HCT116 (cell line): Measurements from ENCODE around the gene RCL1. TPM values are rescaled to one million over a fixed set of nuclear protein-coding genes. Genes with fewer than 3 reads are reported as not detected.
"Not testable (repeated sequence)": the region's sequence is repeated elsewhere in the genome, so short reads cannot be mapped to it uniquely, and the experiment has no call there.

Experiments
- ATAC-seq: fragments of 200-7000 bp; cut with Tn5 transposase; 2 replicates; pipeline ENCODE4 v1.9.1; 2020; ENCODE audit warnings: mild to moderate bottlenecking, moderate library complexity
- BruUV-seq: library from RNA; stranded (reverse); fragments of 400-500 nt; replicated peaks from 2 replicates; lab custom pipeline; 2021; lab: Mats Ljungman, UMichigan
- CTCF ChIA-PET: fragments of 300-600 bp; sonication (Branson Sonifier 250); formaldehyde crosslinking; loops from one replicate; lab custom pipeline; 2021; ENCODE audit warnings: antibody characterized with exemption; lab: Charles Lee
- POLR2A ChIA-PET: fragments of 300-600, 350-600 bp; sonication (Branson Sonifier 250); formaldehyde crosslinking; loops from one replicate; lab custom pipeline; 2021; ENCODE audit warnings: antibody characterized with exemption; lab: Charles Lee
- RAD21 ChIA-PET, 2 experiments: fragments of 300-600 bp; sonication (Branson Sonifier 250); formaldehyde crosslinking; loops; one replicate each; lab custom pipeline; 2023; ENCODE audit warnings: low total read pairs in 2 of 2; ENCODE audit not compliant: uncharacterized antibody in 2 of 2, unreplicated experiment in 2 of 2, low non-redundant PET in 1 of 2; lab: Charles Lee
- DNase-seq: peaks from one replicate; pipeline ENCODE4 v3.0.0-alpha.2; 2010; ENCODE audit warnings: low read depth, low spot score
- H2AFZ ChIP-seq: fragments of 200-600 bp; shearing (Covaris generic), sonication (generic); 2 replicates; pipeline ENCODE4 v1.6.1; 2017; ENCODE audit warnings: low read depth, mixed run types, mixed read lengths, antibody characterized with exemption, low read length; ENCODE audit not compliant: poor library complexity, severe bottlenecking
- H3K27ac ChIP-seq: 2 replicates; pipeline ENCODE4 v1.5.1; 2012; ENCODE audit warnings: low read depth, low read length
- H3K27me3 ChIP-seq: fragments of 200-600 bp; sonication (generic); 2 replicates; pipeline ENCODE4 v1.6.1; 2016; ENCODE audit warnings: mixed run types, low read length, mixed read lengths; ENCODE audit not compliant: insufficient read depth
- H3K36me3 ChIP-seq, 2 experiments: fragments of 200-500 bp in 1 of 2; fragments of 200-600 bp in 1 of 2; sonication (Bioruptor generic) in 1 of 2; sonication (generic) in 1 of 2; 2 replicates each; pipeline versions ENCODE4 v1.5.1 to v1.6.1; 2014 to 2016; ENCODE audit warnings: low read length in 2 of 2, inconsistent platforms in 1 of 2, mixed read lengths in 1 of 2, mixed run types in 1 of 2; ENCODE audit not compliant: insufficient read depth in 2 of 2, control insufficient read depth in 1 of 2
- H3K4me1 ChIP-seq, 2 experiments: fragments of 200-600 bp in 1 of 2; sonication (generic) in 1 of 2; 2 replicates each; pipeline versions ENCODE4 v1.5.1 to v1.6.1; 2012 to 2017; ENCODE audit warnings: low read length in 2 of 2, inconsistent platforms in 1 of 2, mild to moderate bottlenecking in 1 of 2, mixed read lengths in 1 of 2, mixed run types in 1 of 2, moderate library complexity in 1 of 2; ENCODE audit not compliant: insufficient read depth in 2 of 2, control insufficient read depth in 1 of 2
- H3K4me2 ChIP-seq: fragments of 200-600 bp; sonication (generic); 2 replicates; pipeline ENCODE4 v1.6.1; 2017; ENCODE audit warnings: mixed run types, low read length, mixed read lengths
- H3K4me3 ChIP-seq, 2 experiments: fragments of 200-600 bp in 1 of 2; sonication (generic) in 1 of 2; replicated peaks in 1 of 2; 2 replicates each; pipeline ENCODE4 v1.5.1; 2011 to 2016; ENCODE audit warnings: low read length in 2 of 2, control low read depth in 1 of 2, low read depth in 1 of 2, mild to moderate bottlenecking in 1 of 2, mixed read lengths in 1 of 2, mixed run types in 1 of 2
- H3K79me2 ChIP-seq: fragments of 200-600 bp; sonication (generic); 2 replicates; pipeline ENCODE4 v1.6.1; 2017; ENCODE audit warnings: mild to moderate bottlenecking, mixed run types, low read length, moderate library complexity, mixed read lengths; ENCODE audit not compliant: insufficient read depth
- H3K9ac ChIP-seq: fragments of 200-600 bp; sonication (generic); 2 replicates; pipeline ENCODE4 v1.6.1; 2016; ENCODE audit warnings: low read length, mixed read lengths
- H3K9me2 ChIP-seq: fragments of 200-600 bp; sonication (generic), shearing (Covaris generic); 2 replicates; pipeline ENCODE4 v1.6.1; 2017; ENCODE audit warnings: mixed run types, mild to moderate bottlenecking, moderate library complexity; ENCODE audit not compliant: insufficient read depth
- H3K9me3 ChIP-seq, 2 experiments: fragments of 200-500 bp in 1 of 2; fragments of 200-600 bp in 1 of 2; sonication (Bioruptor generic) in 1 of 2; sonication (generic) in 1 of 2; 2 replicates each; pipeline ENCODE4 v1.6.1; 2014 to 2017; ENCODE audit warnings: low read length in 2 of 2, mixed read lengths in 2 of 2, inconsistent platforms in 1 of 2, low read depth in 1 of 2, mild to moderate bottlenecking in 1 of 2, mixed run types in 1 of 2, moderate library complexity in 1 of 2; ENCODE audit not compliant: control insufficient read depth in 1 of 2, insufficient read depth in 1 of 2
- H4K20me1 ChIP-seq: fragments of 200-600 bp; sonication (generic), shearing (Covaris generic); 2 replicates; pipeline ENCODE4 v1.6.1; 2017; ENCODE audit warnings: mixed run types, mild to moderate bottlenecking, moderate library complexity; ENCODE audit not compliant: insufficient read depth
- CTCF ChIP-seq, 3 experiments: fragments of 200-600 bp in 1 of 3; sonication (generic) in 1 of 3; IDR thresholded peaks in 2 of 3; conservative IDR thresholded peaks in 1 of 3; 2 replicates each; pipeline ENCODE4 v1.5.1; 2012 to 2017; ENCODE audit warnings: low read depth in 2 of 3, low read length in 2 of 3, antibody characterized with exemption in 1 of 3, borderline replicate concordance in 1 of 3, control low read depth in 1 of 3, mild to moderate bottlenecking in 1 of 3, mixed read lengths in 1 of 3, mixed run types in 1 of 3, moderate library complexity in 1 of 3; ENCODE audit not compliant: insufficient read depth in 1 of 3
- JUND ChIP-seq: IDR thresholded peaks from 2 replicates; pipeline ENCODE4 v1.6.1; 2012
- POLR2A ChIP-seq: IDR thresholded peaks from 2 replicates; pipeline ENCODE4 v1.7.0; 2011; ENCODE audit warnings: borderline replicate concordance; ENCODE audit not compliant: insufficient read depth, insufficient read length; ENCODE audit errors: extremely low read depth
- RAD21 ChIP-seq: IDR thresholded peaks from 2 replicates; pipeline ENCODE4 v1.6.1; 2012; ENCODE audit warnings: low read depth, mild to moderate bottlenecking
- TCF7L2 ChIP-seq: IDR thresholded peaks from 2 replicates; pipeline ENCODE4 v1.7.0; 2011; ENCODE audit warnings: borderline replicate concordance, inconsistent platforms; ENCODE audit not compliant: insufficient read depth, insufficient read length; ENCODE audit errors: extremely low read depth
- intact Hi-C: fragments of 100-400 bp; cut with micrococcal nuclease; formaldehyde crosslinking; loops from 2 replicates; pipeline ENCODE4 v1.10.0; 2022
- total RNA-seq: library from RNA; stranded (reverse); gene quantifications from one replicate; pipeline ENCODE4 v1.2.1, GENCODE V29; 2021; ENCODE audit not compliant: unreplicated experiment

The RCL1 gene
- total RNA-seq, 1 experiment from 2014 or later: 29.9 TPM

DNA sequence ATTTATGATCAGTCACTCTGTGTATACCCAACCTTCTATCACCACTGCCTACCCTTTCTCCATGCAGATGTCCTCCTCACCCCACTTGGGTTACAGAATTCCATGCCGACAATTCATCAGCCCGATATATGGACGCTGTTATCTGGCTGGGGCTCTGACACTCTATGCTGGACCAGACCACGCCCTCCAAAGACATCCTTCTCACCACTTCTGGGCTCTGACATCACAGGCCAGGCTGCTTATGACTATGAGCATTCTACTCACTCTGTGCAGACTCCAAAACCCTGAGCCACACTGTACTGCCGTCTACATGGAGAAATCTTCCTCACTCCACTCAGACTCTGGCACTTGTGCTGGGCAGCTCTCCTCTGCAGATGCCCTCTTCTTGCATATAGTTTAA lies 44.1 kb upstream of the RCL1 start:
- RAD21 ChIA-PET: no interaction called here
- DNase-seq (no peak), ATAC-seq (no peak)
- Histone ChIP-seq H3K9me3 (no peaks in the 10 kb centered on the region; a peak in 1 of 4 replicates), H3K9me2 (no peaks in the 10 kb centered on the region), H3K4me1 (peaks cover 0 to under 1% of the 10 kb centered on the region in 2 experiments; a peak in 1 of 4 replicates), H3K79me2 (no peaks in the 10 kb centered on the region), H3K4me2 (no peak overlapping the region), H3K9ac (no peak overlapping the region), H4K20me1 (no peaks in the 10 kb centered on the region), H3K27me3 (no peaks in the 10 kb centered on the region), H3K36me3 (no peaks in the 10 kb centered on the region), H3K27ac (no peak overlapping the region), H3K4me3 (no peak overlapping the region), H2AFZ (no peak overlapping the region)
- CTCF ChIA-PET: interaction anchor here (0.9 to 1.6 kb wide), 3 partner anchors 11 to 677 kb away, joined by 3 read pairs; no protein-coding TSS in a partner anchor
- intact Hi-C loops: no loop called here
- TF ChIP-seq TCF7L2 (no peak), JUND (no peak), POLR2A (no peak)
- POLR2A ChIA-PET: no interaction called here
- BruUV-seq: no TSS peak

DNA sequence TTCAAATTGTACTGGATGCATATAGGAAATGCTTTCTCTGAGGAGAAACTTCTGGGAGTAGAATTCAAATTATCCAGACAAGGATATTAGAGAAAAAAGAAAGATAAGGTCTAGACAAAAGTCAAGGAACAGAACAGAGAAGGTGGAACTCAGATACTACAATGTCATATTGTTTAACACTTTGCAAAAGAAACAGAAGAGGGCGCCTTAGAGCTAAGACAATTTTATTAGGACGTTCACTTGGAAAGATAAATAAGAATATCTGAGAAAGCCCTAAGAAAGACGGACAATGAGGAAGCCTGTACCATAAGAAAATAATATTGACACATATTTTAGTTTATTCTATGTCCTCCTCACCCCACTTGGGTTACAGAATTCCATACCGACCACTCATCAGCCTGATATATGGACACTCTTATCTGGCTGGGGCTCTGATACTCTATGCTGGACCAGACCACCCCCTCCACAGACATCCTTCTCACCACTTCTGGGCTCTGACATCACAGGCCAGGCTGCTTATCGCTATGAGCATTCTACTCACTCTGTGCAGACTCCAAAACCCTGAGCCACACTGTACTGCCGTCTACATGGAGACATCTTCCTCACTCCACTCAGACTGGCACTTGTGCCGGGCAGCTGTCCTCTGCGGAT lies 42.6 kb upstream of the RCL1 start:
- no peaks in the 10 kb centered on the region for H4K20me1 ChIP-seq
- no peak overlapping the region for H2AFZ ChIP-seq
- no peak overlapping the region for H3K27ac ChIP-seq
- ChIA-PET POLR2A (no interaction called here), CTCF (interaction anchor here (0.7 to 1.6 kb wide), 12 partner anchors 9 to 692 kb away, joined by 3 to 8 read pairs (median 4); partner anchors contain the start of genes AK3 and JAK2), RAD21 (interaction anchor here (1.1 to 1.2 kb wide), 2 partner anchors 692 kb away, joined by 3 read pairs; no protein-coding TSS in a partner anchor)
- peak; percentile 84 for ATAC-seq
- peak; percentile 61 for TF ChIP-seq RAD21
- no peak for TF ChIP-seq POLR2A
- TF ChIP-seq CTCF (IDR thresholded peaks at IDR 0.05 in 2 of 3, conservative IDR thresholded peaks at IDR 0.05 in 1 of 3; ENCODE audit: borderline replicate concordance in 1 of 3, insufficient read depth in 1 of 3, low read depth in 2 of 3, low read length in 2 of 3): peak; percentile 51 to 67 (median 66)
- no peak overlapping the region for H3K4me3 ChIP-seq
- H3K4me2 ChIP-seq: no peak overlapping the region
- intact Hi-C loops: loop anchor here (5.0 kb wide), 2 partner anchors 368 to 692 kb away; no protein-coding TSS in a partner anchor
- no peak overlapping the region for H3K9ac ChIP-seq
- H3K27me3 ChIP-seq: no peaks in the 10 kb centered on the region
- no peak for DNase-seq
- no peaks in the 10 kb centered on the region; a peak in 1 of 4 replicates for H3K9me3 ChIP-seq
- no peaks in the 10 kb centered on the region for H3K79me2 ChIP-seq
- H3K4me1 ChIP-seq: no peaks in the 10 kb centered on the region
- H3K36me3 ChIP-seq: no peaks in the 10 kb centered on the region
- BruUV-seq: no TSS peak
- H3K9me2 ChIP-seq: no peaks in the 10 kb centered on the region

GRCh38 chr9:4754530-4754929 lies 38.2 kb upstream of the RCL1 start:
- H4K20me1 ChIP-seq, H2AFZ ChIP-seq, H3K36me3 ChIP-seq, POLR2A ChIA-PET, RAD21 ChIA-PET, H3K4me2 ChIP-seq, H3K27ac ChIP-seq, H3K4me1 ChIP-seq, H3K9ac ChIP-seq, H3K79me2 ChIP-seq, H3K9me3 ChIP-seq, BruUV-seq, H3K4me3 ChIP-seq, H3K27me3 ChIP-seq, ATAC-seq, DNase-seq, H3K9me2 ChIP-seq: not testable (repeated sequence)
- CTCF ChIA-PET: interaction anchor here (1.6 kb wide), 1 partner anchor 234 kb away, joined by 3 read pairs; no protein-coding TSS in a partner anchor
- intact Hi-C loops: loop anchor here (5.0 kb wide), 2 partner anchors 372 to 688 kb away; no protein-coding TSS in a partner anchor
